H1 (cell line): ENCODE results near the gene FOXL2. TPM values are rescaled to one million over a fixed set of nuclear protein-coding genes. Genes with fewer than 3 reads are reported as not detected.

Experiments
- ATF3 ChIP-seq: IDR thresholded peaks from 2 replicates; pipeline ENCODE4 v1.6.1; 2011; ENCODE audit warnings: low read depth, mild to moderate bottlenecking, low read length; ENCODE audit not compliant: insufficient read depth
- BRCA1 ChIP-seq: IDR thresholded peaks from 2 replicates; pipeline ENCODE4 v1.6.1; 2012; ENCODE audit warnings: low read depth, low read length, improper control_type of control experiment
- CEBPB ChIP-seq: IDR thresholded peaks from 2 replicates; pipeline ENCODE4 v1.6.1; 2012; ENCODE audit warnings: low read depth, low read length
- E2F6 ChIP-seq: IDR thresholded peaks from 2 replicates; pipeline ENCODE4 v1.6.1; 2012; ENCODE audit warnings: inconsistent platforms
- GABPA ChIP-seq: IDR thresholded peaks from 2 replicates; pipeline ENCODE4 v1.6.1; 2011; ENCODE audit warnings: mild to moderate bottlenecking, low read length, moderate library complexity, borderline replicate concordance; ENCODE audit not compliant: insufficient read depth
- HDAC2 ChIP-seq, 2 experiments: fragments of 300-600 bp in 1 of 2; sonication (generic) in 1 of 2; IDR thresholded peaks; 2 replicates each; pipeline ENCODE4 v1.6.1; 2011 to 2012; ENCODE audit warnings: low read depth in 2 of 2, low read length in 2 of 2, mild to moderate bottlenecking in 2 of 2, moderate library complexity in 2 of 2, borderline replicate concordance in 1 of 2, inconsistent platforms in 1 of 2
- JUN ChIP-seq: IDR thresholded peaks from 2 replicates; pipeline ENCODE4 v1.6.1; 2011; ENCODE audit warnings: low read depth, mild to moderate bottlenecking, improper control_type of control experiment, low read length
- JUND ChIP-seq: IDR thresholded peaks from 2 replicates; pipeline ENCODE4 v1.6.1; 2011; ENCODE audit warnings: mild to moderate bottlenecking, improper control_type of control experiment, low read length
- MAFK ChIP-seq: IDR thresholded peaks from 2 replicates; pipeline ENCODE4 v1.6.1; 2012; ENCODE audit warnings: low read depth, mild to moderate bottlenecking, improper control_type of control experiment, low read length
- PHF8 ChIP-seq: fragments of 200-600 bp; sonication (generic); conservative IDR thresholded peaks from 2 replicates; pipeline ENCODE4 v1.7.1; 2012; ENCODE audit warnings: low read depth, mild to moderate bottlenecking, inconsistent platforms, low read length, moderate library complexity
- POLR2AphosphoS5 ChIP-seq: IDR thresholded peaks from 2 replicates; pipeline ENCODE4 v1.6.1; 2011; ENCODE audit warnings: low read depth, low read length
- RFX5 ChIP-seq: IDR thresholded peaks from 2 replicates; pipeline ENCODE4 v1.6.1; 2011; ENCODE audit warnings: low read depth, low read length, improper control_type of control experiment, borderline replicate concordance
- TEAD4 ChIP-seq: IDR thresholded peaks from 2 replicates; pipeline ENCODE4 v1.6.1; 2012; ENCODE audit warnings: low read depth, low read length, inconsistent platforms, mixed read lengths
- USF2 ChIP-seq: IDR thresholded peaks from 2 replicates; pipeline ENCODE4 v1.6.1; 2011; ENCODE audit warnings: low read length, improper control_type of control experiment
- polyA plus RNA-seq, 7 experiments: library from polyadenylated mRNA; depleted of rRNA in 3 of 7; stranded (reverse) in 5 of 7; unstranded in 2 of 7; fragments of >200 nt in 5 of 7; fragments of 200-250 nt in 2 of 7; gene quantifications; 1 replicate in 5 of 7; 2 replicates in 1 of 7; 4 replicates in 1 of 7; pipeline versions ENCODE4 v1.2.1 to v1.2.3, GENCODE V29; 2011 to 2013; ENCODE audit warnings: missing spikeins in 2 of 7, mixed read lengths in 2 of 7
- total RNA-seq: library from RNA; stranded (reverse); fragmentation: NEBNext Ultra II Directional; extraction: Animal tissue kit (Norgen Biotek cat#: 25700); gene quantifications from 2 replicates; pipeline ENCODE4 v1.2.1, GENCODE V29; 2021

Gene FOXL2
- total and polyA plus RNA-seq, 2 of the 8 experiments (the other 6 are each of a cell fraction or from before 2014, with no cell fraction given) = 0.59 to 2.4 TPM

GRCh38 chr3:138939561-138940241 is 7.2 kb downstream of the FOXL2 start (continued):
- TF ChIP-seq E2F6 (peak; percentile 75), BRCA1 (no peak), JUND (no peak), CEBPB (no peak), GABPA (no peak; the same call in 1 of the 2 replicates), HDAC2 (IDR thresholded peaks at IDR 0.05; ENCODE audit: borderline replicate concordance in 1 of 2, low read depth in 2 of 2, low read length in 2 of 2) (no peak), POLR2AphosphoS5 (no peak), JUN (no peak), ATF3 (no peak), TEAD4 (no peak), RFX5 (no peak), USF2 (no peak), MAFK (no peak), PHF8 (no peak)
- TF ChIP-seq, all 59 proteins: peak for 12
